IMR-90 (cell line): ENCODE measurements around the gene MEGF10. TPM values are rescaled to one million over a fixed set of nuclear protein-coding genes. Genes with fewer than 3 reads are reported as not detected.

Source experiments
- ATAC-seq: fragments of 200-7000 bp; cut with Tn5 transposase; 2 replicates; pipeline ENCODE4 v1.9.1; 2020; ENCODE audit warnings: low read depth, mild to moderate bottlenecking, moderate library complexity
- BruUV-seq: library from RNA; stranded (reverse); fragments of 400-500 nt; replicated peaks from 2 replicates; lab custom pipeline; 2021; lab: Mats Ljungman, UMichigan
- CTCF ChIA-PET: fragments of 300-600 bp; formaldehyde crosslinking; extraction: SDS; loops from one replicate; lab custom pipeline; 2021; ENCODE audit warnings: antibody characterized with exemption; lab: Yijun Ruan, JAX
- POLR2A ChIA-PET: fragments of 300-600 bp; sonication (Branson Sonifier 250); formaldehyde crosslinking; loops from one replicate; lab custom pipeline; 2022; ENCODE audit warnings: antibody characterized with exemption; ENCODE audit not compliant: unreplicated experiment; lab: Charles Lee
- DNase-seq: peaks from one replicate; pipeline ENCODE4 v3.0.0; 2013
- H2AFZ ChIP-seq: replicated peaks from 2 replicates; pipeline ENCODE3; 2013; ENCODE audit warnings: low read length, mild to moderate bottlenecking; ENCODE audit not compliant: poor library complexity
- H2AK5ac ChIP-seq: 2 replicates; pipeline ENCODE4 v1.6.1; 2013; ENCODE audit warnings: low read depth, low read length, inconsistent platforms
- H2AK9ac ChIP-seq: replicated peaks from 2 replicates; pipeline ENCODE3; 2013; ENCODE audit warnings: mild to moderate bottlenecking, low read depth, low read length, moderate library complexity; ENCODE audit not compliant: poor library complexity
- H2BK120ac ChIP-seq: 2 replicates; pipeline ENCODE4 v1.6.1; 2013; ENCODE audit warnings: low read depth, low read length, inconsistent platforms
- H2BK15ac ChIP-seq: 3 replicates; pipeline ENCODE4 v1.6.1; 2013; ENCODE audit warnings: low read depth, low read length, inconsistent platforms
- H2BK20ac ChIP-seq: 2 replicates; pipeline ENCODE4 v1.6.1; 2013; ENCODE audit warnings: low read depth, mild to moderate bottlenecking, inconsistent platforms, low read length, moderate library complexity
- H2BK5ac ChIP-seq: 2 replicates; pipeline ENCODE4 v1.6.1; 2013; ENCODE audit warnings: mild to moderate bottlenecking, low read depth, low read length, inconsistent platforms; ENCODE audit not compliant: poor library complexity, severe bottlenecking
- H3K14ac ChIP-seq: replicated peaks from 2 replicates; pipeline ENCODE4 v1.6.1; 2013; ENCODE audit warnings: low read depth, low read length, inconsistent platforms
- H3K18ac ChIP-seq: 2 replicates; pipeline ENCODE4 v1.6.1; 2013; ENCODE audit warnings: low read depth, low read length, control low read depth
- H3K23ac ChIP-seq: 2 replicates; pipeline ENCODE4 v1.6.1; 2013; ENCODE audit warnings: low read depth, low read length, inconsistent platforms
- H3K27ac ChIP-seq: 2 replicates; pipeline ENCODE4 v1.5.1; 2013; ENCODE audit warnings: mild to moderate bottlenecking, control low read depth, low read length; ENCODE audit not compliant: insufficient read depth
- H3K27me3 ChIP-seq: 2 replicates; pipeline ENCODE4 v1.6.1; 2013; ENCODE audit warnings: low read length; ENCODE audit not compliant: control insufficient read depth, insufficient read depth
- H3K36me3 ChIP-seq: 2 replicates; pipeline ENCODE4 v1.6.1; 2013; ENCODE audit warnings: low read length, mixed read lengths; ENCODE audit not compliant: control insufficient read depth, insufficient read depth
- H3K4ac ChIP-seq: 2 replicates; pipeline ENCODE4 v1.6.1; 2013; ENCODE audit warnings: low read depth, low read length, inconsistent platforms
- H3K4me1 ChIP-seq: 2 replicates; pipeline ENCODE4 v1.6.1; 2013; ENCODE audit warnings: low read length, mixed read lengths; ENCODE audit not compliant: control insufficient read depth, insufficient read depth
- H3K4me2 ChIP-seq: 2 replicates; pipeline ENCODE4 v1.6.1; 2013; ENCODE audit warnings: low read depth, mild to moderate bottlenecking, control low read depth, low read length, moderate library complexity
- H3K4me3 ChIP-seq: 2 replicates; pipeline ENCODE4 v1.5.1; 2013; ENCODE audit warnings: low read depth, mild to moderate bottlenecking, control low read depth, low read length, moderate library complexity; ENCODE audit not compliant: insufficient read depth
- H3K56ac ChIP-seq: 2 replicates; pipeline ENCODE4 v1.6.1; 2013; ENCODE audit warnings: low read length, inconsistent platforms; ENCODE audit not compliant: insufficient read depth; ENCODE audit errors: extremely low read depth
- H3K79me1 ChIP-seq, 2 experiments: 2 replicates each; pipeline ENCODE4 v1.6.1; 2013; ENCODE audit warnings: low read length in 2 of 2, inconsistent platforms in 1 of 2, low read depth in 1 of 2
- H3K9ac ChIP-seq: 2 replicates; pipeline ENCODE4 v1.6.1; 2013; ENCODE audit warnings: low read depth, low read length, control low read depth
- H3K9me1 ChIP-seq: 2 replicates; pipeline ENCODE4 v1.6.1; 2013; ENCODE audit warnings: low read length, inconsistent platforms; ENCODE audit not compliant: insufficient read depth
- H3K9me3 ChIP-seq: 2 replicates; pipeline ENCODE4 v1.6.1; 2013; ENCODE audit warnings: low read length; ENCODE audit not compliant: control insufficient read depth, insufficient read depth
- H4K20me1 ChIP-seq: 2 replicates; pipeline ENCODE4 v1.6.1; 2013; ENCODE audit warnings: low read length, inconsistent platforms; ENCODE audit not compliant: insufficient read depth
- H4K5ac ChIP-seq: 2 replicates; pipeline ENCODE4 v1.6.1; 2013; ENCODE audit warnings: mild to moderate bottlenecking, low read depth, low read length, control low read depth
- H4K8ac ChIP-seq, 2 experiments: 2 replicates each; pipeline ENCODE4 v1.6.1; 2013; ENCODE audit warnings: low read depth in 2 of 2, low read length in 2 of 2, control low read depth in 1 of 2, inconsistent platforms in 1 of 2
- H4K91ac ChIP-seq: 2 replicates; pipeline ENCODE4 v1.6.1; 2013; ENCODE audit warnings: low read depth, low read length, inconsistent platforms; ENCODE audit not compliant: insufficient read depth
- BHLHE40 ChIP-seq: fragments of 150-350 bp; IDR thresholded peaks from 2 replicates; pipeline ENCODE4 v1.6.1; 2016; ENCODE audit warnings: mild to moderate bottlenecking, low read depth, low read length
- CEBPB ChIP-seq: IDR thresholded peaks from 2 replicates; pipeline ENCODE4 v1.6.1; 2012; ENCODE audit warnings: low read depth, low read length, improper control_type of control experiment
- CHD1 ChIP-seq: IDR thresholded peaks from 2 replicates; pipeline ENCODE4 v1.6.1; 2012; ENCODE audit warnings: low read depth, low read length, improper control_type of control experiment
- ELK1 ChIP-seq: fragments of 150-350 bp; IDR thresholded peaks from 2 replicates; pipeline ENCODE4 v1.6.1; 2016; ENCODE audit warnings: low read depth, mild to moderate bottlenecking, low read length, moderate library complexity, borderline replicate concordance
- FOS ChIP-seq: fragments of 150-350 bp; IDR thresholded peaks from 2 replicates; pipeline ENCODE4 v1.6.1; 2016; ENCODE audit warnings: low read depth, low read length
- MAFK ChIP-seq: IDR thresholded peaks from 2 replicates; pipeline ENCODE4 v1.6.1; 2012; ENCODE audit warnings: low read depth, low read length, improper control_type of control experiment
- MAZ ChIP-seq: IDR thresholded peaks from 2 replicates; pipeline ENCODE4 v1.6.1; 2012; ENCODE audit warnings: low read depth, mild to moderate bottlenecking, low read length, improper control_type of control experiment, moderate library complexity, borderline replicate concordance
- MXI1 ChIP-seq: IDR thresholded peaks from 2 replicates; pipeline ENCODE4 v1.6.1; 2012; ENCODE audit warnings: low read depth, mild to moderate bottlenecking, low read length, moderate library complexity, borderline replicate concordance
- NFE2L2 ChIP-seq: fragments of 150-350 bp; IDR thresholded peaks from 2 replicates; pipeline ENCODE4 v1.6.1; 2016; ENCODE audit warnings: low read depth, mild to moderate bottlenecking, low read length
- POLR2A ChIP-seq: IDR thresholded peaks from 2 replicates; pipeline ENCODE4 v1.6.1; 2012; ENCODE audit warnings: mild to moderate bottlenecking, low read depth, low read length
- RAD21 ChIP-seq: IDR thresholded peaks from 2 replicates; pipeline ENCODE4 v1.6.1; 2012; ENCODE audit warnings: low read length, improper control_type of control experiment
- RCOR1 ChIP-seq: IDR thresholded peaks from 2 replicates; pipeline ENCODE4 v1.6.1; 2012; ENCODE audit warnings: mild to moderate bottlenecking, low read length, improper control_type of control experiment; ENCODE audit not compliant: insufficient replicate concordance
- RFX5 ChIP-seq: IDR thresholded peaks from 2 replicates; pipeline ENCODE4 v1.8.0; 2012; ENCODE audit warnings: low read depth, mild to moderate bottlenecking, low read length, moderate library complexity
- SMC3 ChIP-seq: fragments of 150-350 bp; IDR thresholded peaks from 2 replicates; pipeline ENCODE4 v1.6.1; 2016; ENCODE audit warnings: low read depth, mild to moderate bottlenecking, antibody characterized with exemption, low read length, moderate library complexity
- USF2 ChIP-seq: fragments of 150-350 bp; IDR thresholded peaks from 2 replicates; pipeline ENCODE4 v1.6.1; 2017; ENCODE audit warnings: mild to moderate bottlenecking, antibody characterized with exemption, low read length, low read depth
- WGBS, 2 experiments: methylation state at CpG; one replicate each; pipeline versions ENCODE4 v1.1.5 to v1.1.7; 2013; ENCODE audit warnings: missing lambda C conversion rate in 2 of 2; ENCODE audit not compliant: insufficient read length in 1 of 2; ENCODE audit errors: extremely low coverage in 2 of 2; 5-methylcytosine and 5-hydroxymethylcytosine counted together
- dilution Hi-C: fragments of 300-500 bp; cut with HindIII; formaldehyde crosslinking; loops from one replicate; pipeline ENCODE4 v1.14.3; 2018; ENCODE audit warnings: low sequenced_read_pairs; ENCODE audit not compliant: unreplicated experiment
- in situ Hi-C: fragments of 300-500 bp; cut with MboI; formaldehyde crosslinking; loops from 3 replicates; pipeline ENCODE4 v1.14.3; 2019; ENCODE audit warnings: low sequenced_read_pairs, inconsistent platforms, mixed read lengths
- intact Hi-C: fragments of 100-400 bp; cut with micrococcal nuclease; formaldehyde crosslinking; loops from 2 replicates; pipeline ENCODE4 v1.10.0; 2022
- polyA plus RNA-seq, 3 experiments: library from polyadenylated mRNA; depleted of rRNA; stranded (reverse); fragments of >200 nt; gene quantifications; 2 replicates each; pipeline ENCODE4 v1.2.3, GENCODE V29; 2012; ENCODE audit warnings: low replicate concordance in 1 of 3
- total RNA-seq: library from RNA; depleted of rRNA; stranded (reverse); fragments of >200 nt; gene quantifications from 2 replicates; pipeline ENCODE4 v1.2.3, GENCODE V29; 2012
- TF ChIP-seq, protein P1 (sequence below): conservative IDR thresholded peaks from 2 replicates; pipeline ENCODE4 v1.5.1; 2012; ENCODE audit warnings: mild to moderate bottlenecking, low read depth, low read length, improper control_type of control experiment

Gene MEGF10
- total and polyA plus RNA-seq, 2 of the 4 experiments (the other 2 are of a cell fraction), result not detected

- Histone ChIP-seq H3K27me3 (peaks cover 7% of the 10 kb centered on the region), H2BK20ac (no peak overlapping the region), H3K4me2 (no peak overlapping the region), H2BK120ac (no peak overlapping the region), H4K8ac (no peak overlapping the region), H3K9me1 (no peaks in the 10 kb centered on the region), H3K56ac (no peak overlapping the region), H2AFZ (no peak overlapping the region), H4K5ac (no peak overlapping the region), H3K4me3 (no peak overlapping the region), H2AK5ac (no peak overlapping the region), H2BK15ac (no peak overlapping the region), H2BK5ac (no peak overlapping the region), H3K36me3 (no peaks in the 10 kb centered on the region), H4K20me1 (no peaks in the 10 kb centered on the region), H2AK9ac (no peak overlapping the region), H3K79me1 (no peaks in the 10 kb centered on the region), H3K4ac (no peak overlapping the region), H4K91ac (no peak overlapping the region), H3K9me3 (no peaks in the 10 kb centered on the region), H3K23ac (no peak overlapping the region), H3K4me1 (no peaks in the 10 kb centered on the region), H3K14ac (no peak overlapping the region), H3K18ac (no peak overlapping the region), H3K9ac (no peak overlapping the region), H3K27ac (no peak overlapping the region)
- ATAC-seq (no peak), DNase-seq (no peak)
- ChIA-PET POLR2A (no interaction called here), CTCF (no interaction called here)
- TF ChIP-seq NFE2L2 (no peak), BHLHE40 (no peak), POLR2A (no peak), RFX5 (no peak), FOS (no peak), RAD21 (no peak), USF2 (no peak), ELK1 (no peak), MXI1 (no peak), RCOR1 (no peak), CHD1 (no peak), MAZ (no peak), MAFK (no peak), CEBPB (no peak), SMC3 (no peak)
- TF ChIP-seq, protein P1, sequence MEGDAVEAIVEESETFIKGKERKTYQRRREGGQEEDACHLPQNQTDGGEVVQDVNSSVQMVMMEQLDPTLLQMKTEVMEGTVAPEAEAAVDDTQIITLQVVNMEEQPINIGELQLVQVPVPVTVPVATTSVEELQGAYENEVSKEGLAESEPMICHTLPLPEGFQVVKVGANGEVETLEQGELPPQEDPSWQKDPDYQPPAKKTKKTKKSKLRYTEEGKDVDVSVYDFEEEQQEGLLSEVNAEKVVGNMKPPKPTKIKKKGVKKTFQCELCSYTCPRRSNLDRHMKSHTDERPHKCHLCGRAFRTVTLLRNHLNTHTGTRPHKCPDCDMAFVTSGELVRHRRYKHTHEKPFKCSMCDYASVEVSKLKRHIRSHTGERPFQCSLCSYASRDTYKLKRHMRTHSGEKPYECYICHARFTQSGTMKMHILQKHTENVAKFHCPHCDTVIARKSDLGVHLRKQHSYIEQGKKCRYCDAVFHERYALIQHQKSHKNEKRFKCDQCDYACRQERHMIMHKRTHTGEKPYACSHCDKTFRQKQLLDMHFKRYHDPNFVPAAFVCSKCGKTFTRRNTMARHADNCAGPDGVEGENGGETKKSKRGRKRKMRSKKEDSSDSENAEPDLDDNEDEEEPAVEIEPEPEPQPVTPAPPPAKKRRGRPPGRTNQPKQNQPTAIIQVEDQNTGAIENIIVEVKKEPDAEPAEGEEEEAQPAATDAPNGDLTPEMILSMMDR, result no peak
- BruUV-seq, result no TSS peak
- dilution Hi-C loops, result no loop called here
- 75% methylated on average over 15 of the region's 18 CpGs; no CpG with 5 or more reads in 1 of the 2 experiments for WGBS, 2 experiments
- intact Hi-C loops, result no loop called here
- in situ Hi-C loops, result no loop called here
Observed at GRCh38 chr5:127419683-127420257, 129.2 kb downstream of the MEGF10 start.
